ENCODE measurements around the gene DDX43. TPM values are rescaled to one million over a fixed set of nuclear protein-coding genes. Genes with fewer than 3 reads are reported as not detected.

The DDX43 gene
- total RNA-seq, 1 experiment from 2014 or later, result 24.9 TPM

GRCh38 chr6:73400656-73401055 lies 6.0 kb downstream of the DDX43 start:
- Histone ChIP-seq H3K4me3 (ENCODE audit: low read depth in 2 of 2, low read length in 2 of 2) (no peak overlapping the region), H3K4me1 (ENCODE audit: control insufficient read depth, insufficient read depth, low read length) (peaks cover 8% of the 10 kb centered on the region; the same call in 1 of the 2 replicates), H3K27me3 (ENCODE audit: control insufficient read depth, insufficient read depth, low read length) (no peaks in the 10 kb centered on the region), H3K27ac (ENCODE audit: low read length) (no peak overlapping the region), H3K9me3 (ENCODE audit: control insufficient read depth, insufficient read depth, low read depth, low read length) (no peaks in the 10 kb centered on the region), H3K36me3 (ENCODE audit: control insufficient read depth, insufficient read depth, low read length) (peaks cover 7% of the 10 kb centered on the region; the same call in 1 of the 2 replicates)
- in situ Hi-C loops (cut with HindIII; ENCODE audit: low pct_unique_long_range_greater_than_20kb, low sequenced_read_pairs) (no loop called here), intact Hi-C loops (cut with micrococcal nuclease; ENCODE audit: unreplicated experiment) (no loop called here)
- no peak for ATAC-seq
- TF ChIP-seq TCF7L2 (IDR thresholded peaks at IDR 0.05; ENCODE audit: low read depth, low read length), result no peak
- no peak for TF ChIP-seq POLR2AphosphoS5 (IDR thresholded peaks at IDR 0.05; ENCODE audit: low read depth, low read length)
- no peak for TF ChIP-seq REST (IDR thresholded peaks at IDR 0.05; ENCODE audit: insufficient read depth in 1 of 2, low read depth in 2 of 2, low read length in 1 of 2)
- TF ChIP-seq SIN3A (IDR thresholded peaks at IDR 0.05; ENCODE audit: borderline replicate concordance, insufficient read depth, low read depth, low read length), result no peak
- TF ChIP-seq, protein P1, sequence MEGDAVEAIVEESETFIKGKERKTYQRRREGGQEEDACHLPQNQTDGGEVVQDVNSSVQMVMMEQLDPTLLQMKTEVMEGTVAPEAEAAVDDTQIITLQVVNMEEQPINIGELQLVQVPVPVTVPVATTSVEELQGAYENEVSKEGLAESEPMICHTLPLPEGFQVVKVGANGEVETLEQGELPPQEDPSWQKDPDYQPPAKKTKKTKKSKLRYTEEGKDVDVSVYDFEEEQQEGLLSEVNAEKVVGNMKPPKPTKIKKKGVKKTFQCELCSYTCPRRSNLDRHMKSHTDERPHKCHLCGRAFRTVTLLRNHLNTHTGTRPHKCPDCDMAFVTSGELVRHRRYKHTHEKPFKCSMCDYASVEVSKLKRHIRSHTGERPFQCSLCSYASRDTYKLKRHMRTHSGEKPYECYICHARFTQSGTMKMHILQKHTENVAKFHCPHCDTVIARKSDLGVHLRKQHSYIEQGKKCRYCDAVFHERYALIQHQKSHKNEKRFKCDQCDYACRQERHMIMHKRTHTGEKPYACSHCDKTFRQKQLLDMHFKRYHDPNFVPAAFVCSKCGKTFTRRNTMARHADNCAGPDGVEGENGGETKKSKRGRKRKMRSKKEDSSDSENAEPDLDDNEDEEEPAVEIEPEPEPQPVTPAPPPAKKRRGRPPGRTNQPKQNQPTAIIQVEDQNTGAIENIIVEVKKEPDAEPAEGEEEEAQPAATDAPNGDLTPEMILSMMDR (IDR thresholded peaks at IDR 0.05), result no peak
- BruUV-seq (replicated peaks), result no TSS peak
- no peak for DNase-seq (ENCODE audit: low read depth, low spot score)
- POLR2A ChIA-PET, result no interaction called here
- CTCF ChIA-PET, result no interaction called here

GRCh38 chr6:73409395-73409794 lies 14.8 kb downstream of the DDX43 start:
- ChIA-PET POLR2A (no interaction called here), CTCF (no interaction called here)
- Histone ChIP-seq H3K4me3 (ENCODE audit: low read depth in 2 of 2, low read length in 2 of 2) (no peak overlapping the region), H3K4me1 (ENCODE audit: control insufficient read depth, insufficient read depth, low read length) (no peaks in the 10 kb centered on the region), H3K9me3 (ENCODE audit: control insufficient read depth, insufficient read depth, low read depth, low read length) (no peaks in the 10 kb centered on the region), H3K36me3 (ENCODE audit: control insufficient read depth, insufficient read depth, low read length) (peaks cover 41% of the 10 kb centered on the region), H3K27me3 (ENCODE audit: control insufficient read depth, insufficient read depth, low read length) (no peaks in the 10 kb centered on the region), H3K27ac (ENCODE audit: low read length) (no peak overlapping the region)
- no TSS peak for BruUV-seq (replicated peaks)
- DNase-seq (ENCODE audit: low read depth, low spot score) (no peak), ATAC-seq (no peak)
- no peak for TF ChIP-seq SIN3A (IDR thresholded peaks at IDR 0.05; ENCODE audit: borderline replicate concordance, insufficient read depth, low read depth, low read length)
- TF ChIP-seq REST (IDR thresholded peaks at IDR 0.05; ENCODE audit: insufficient read depth in 1 of 2, low read depth in 2 of 2, low read length in 1 of 2), result no peak
- TF ChIP-seq, protein P1 (IDR thresholded peaks at IDR 0.05), result no peak
- no peak for TF ChIP-seq POLR2AphosphoS5 (IDR thresholded peaks at IDR 0.05; ENCODE audit: low read depth, low read length)
- no peak for TF ChIP-seq TCF7L2 (IDR thresholded peaks at IDR 0.05; ENCODE audit: low read depth, low read length)
- intact Hi-C loops (cut with micrococcal nuclease; ENCODE audit: unreplicated experiment) (no loop called here), in situ Hi-C loops (cut with HindIII; ENCODE audit: low pct_unique_long_range_greater_than_20kb, low sequenced_read_pairs) (no loop called here)

Measured in Panc1 (cell line).